Tibial nerve (tissue), 4 donors: ENCODE data around the gene KRTAP5-4.

Experiments
- EP300 ChIP-seq, 2 donors: sonication (generic); formaldehyde crosslinking; IDR thresholded peaks; one replicate each; pipeline ENCODE4 v1.6.1; 2017; ENCODE audit warnings: antibody characterized with exemption in 2 of 2, mild to moderate bottlenecking in 1 of 2
- TF ChIP-seq, protein P1 (sequence below), 5 experiments: fragments of 200-600 bp in 3 of 5; fragments of 450-650 bp in 2 of 5; sonication (generic) in 3 of 5; IDR thresholded peaks; one replicate each; pipeline ENCODE4 v1.5.1; 2016 to 2019; ENCODE audit warnings: antibody characterized with exemption in 5 of 5, mild to moderate bottlenecking in 3 of 5, moderate library complexity in 2 of 5

DNA sequence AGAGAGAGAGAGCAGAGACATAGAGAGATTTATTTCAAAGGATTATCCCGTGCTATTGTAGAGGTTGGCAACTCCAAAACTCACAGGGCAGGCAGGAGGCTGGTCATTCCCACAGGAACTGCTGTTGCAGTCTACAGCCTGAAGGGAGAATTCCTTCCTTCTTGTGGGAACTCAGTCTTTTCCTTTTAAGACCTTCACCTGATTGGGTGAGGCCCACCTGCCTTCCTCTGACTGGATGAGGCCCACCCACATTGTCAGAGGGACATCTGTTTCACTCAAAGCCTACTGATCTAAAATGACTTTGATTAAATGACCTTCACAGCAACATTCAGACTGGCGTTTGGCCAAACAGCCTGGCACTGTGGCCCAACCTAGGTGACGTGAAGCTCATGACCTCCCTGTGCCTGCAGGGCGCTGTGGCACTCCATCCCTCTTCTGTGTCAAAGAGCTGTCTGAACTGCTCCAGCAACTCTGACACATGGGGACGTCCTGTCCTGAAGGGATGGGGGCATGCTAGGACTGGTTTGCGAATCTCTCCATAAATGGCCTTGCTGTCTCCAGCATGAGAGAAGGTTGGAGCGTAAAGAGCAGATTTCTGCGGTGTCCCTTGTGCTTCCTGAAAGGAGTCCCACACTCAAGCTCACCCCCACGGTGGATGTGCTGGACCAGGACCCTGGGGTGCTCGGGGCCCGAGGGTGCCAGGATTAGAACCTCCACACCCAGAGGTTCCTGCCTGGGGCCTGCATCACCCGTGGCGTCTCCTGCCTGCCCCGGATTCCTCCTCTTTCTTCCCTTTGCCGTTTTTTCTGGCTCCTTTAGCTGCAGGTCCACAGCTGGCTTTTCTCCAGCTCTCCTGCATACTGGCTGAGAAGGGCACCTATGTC, 28.3 kb upstream of the KRTAP5-4 start:
- TF ChIP-seq, protein P1, sequence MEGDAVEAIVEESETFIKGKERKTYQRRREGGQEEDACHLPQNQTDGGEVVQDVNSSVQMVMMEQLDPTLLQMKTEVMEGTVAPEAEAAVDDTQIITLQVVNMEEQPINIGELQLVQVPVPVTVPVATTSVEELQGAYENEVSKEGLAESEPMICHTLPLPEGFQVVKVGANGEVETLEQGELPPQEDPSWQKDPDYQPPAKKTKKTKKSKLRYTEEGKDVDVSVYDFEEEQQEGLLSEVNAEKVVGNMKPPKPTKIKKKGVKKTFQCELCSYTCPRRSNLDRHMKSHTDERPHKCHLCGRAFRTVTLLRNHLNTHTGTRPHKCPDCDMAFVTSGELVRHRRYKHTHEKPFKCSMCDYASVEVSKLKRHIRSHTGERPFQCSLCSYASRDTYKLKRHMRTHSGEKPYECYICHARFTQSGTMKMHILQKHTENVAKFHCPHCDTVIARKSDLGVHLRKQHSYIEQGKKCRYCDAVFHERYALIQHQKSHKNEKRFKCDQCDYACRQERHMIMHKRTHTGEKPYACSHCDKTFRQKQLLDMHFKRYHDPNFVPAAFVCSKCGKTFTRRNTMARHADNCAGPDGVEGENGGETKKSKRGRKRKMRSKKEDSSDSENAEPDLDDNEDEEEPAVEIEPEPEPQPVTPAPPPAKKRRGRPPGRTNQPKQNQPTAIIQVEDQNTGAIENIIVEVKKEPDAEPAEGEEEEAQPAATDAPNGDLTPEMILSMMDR (IDR thresholded peaks at IDR 0.05), result no peak
- no peak for TF ChIP-seq EP300 (IDR thresholded peaks at IDR 0.05)
